Breast epithelium (tissue), 4 donors: ENCODE data around the gene MAMDC4. TPM values are rescaled to one million over a fixed set of nuclear protein-coding genes. Genes with fewer than 3 reads are reported as not detected.
A peak's percentile ranks its signal among the peaks of the same experiment; 100 is the strongest.

Experiments used
- DNase-seq, 2 donors: peaks; one replicate each; pipeline ENCODE4 v3.0.0-alpha.2; 2019; ENCODE audit warnings: low spot score in 2 of 2
- H3K27ac ChIP-seq, 2 donors: fragments of 200-600 bp; sonication (generic) in 1 of 2; one replicate each; pipeline ENCODE4 v1.5.1; 2016 to 2019; ENCODE audit warnings: mild to moderate bottlenecking in 1 of 2
- H3K27me3 ChIP-seq, 2 donors: fragments of 200-600 bp; sonication (generic) in 1 of 2; one replicate each; pipeline versions ENCODE4 v1.5.1 to v1.6.0; 2017 to 2019; ENCODE audit warnings: control low read depth in 1 of 2, mild to moderate bottlenecking in 1 of 2
- H3K36me3 ChIP-seq: fragments of 200-600 bp; one replicate; pipeline ENCODE4 v1.5.1; 2019
- H3K4me1 ChIP-seq, 2 donors: fragments of 200-600 bp; sonication (generic); one replicate each; pipeline ENCODE4 v1.5.1; 2016 to 2019; ENCODE audit warnings: control low read depth in 1 of 2
- H3K4me3 ChIP-seq, 3 donors: fragments of 200-600 bp; sonication (generic); 1 replicate in 2 of 3; 2 replicates in 1 of 3; pipeline ENCODE4 v1.5.1; 2016 to 2019; ENCODE audit warnings: mild to moderate bottlenecking in 3 of 3, moderate library complexity in 2 of 3
- H3K9me3 ChIP-seq, 2 donors: fragments of 200-600 bp; sonication (generic) in 1 of 2; one replicate each; pipeline ENCODE4 v1.5.1; 2016 to 2019; ENCODE audit warnings: control low read depth in 1 of 2
- POLR2A ChIP-seq: fragments of 450-650 bp; IDR thresholded peaks from one replicate; pipeline ENCODE4 v1.6.1; 2016; ENCODE audit warnings: antibody characterized with exemption, mild to moderate bottlenecking, moderate library complexity
- POLR2AphosphoS5 ChIP-seq, 3 donors: sonication (generic); formaldehyde crosslinking; IDR thresholded peaks; one replicate each; pipeline ENCODE4 v1.6.1; 2017; ENCODE audit warnings: antibody characterized with exemption in 3 of 3
- intact Hi-C: fragments of 100-400 bp; cut with DNase I; formaldehyde crosslinking; loops from one replicate; pipeline ENCODE4 v1.15.1; 2023; ENCODE audit warnings: low total_unique reads
- total RNA-seq, 3 donors: library from RNA; depleted of rRNA; stranded (reverse); fragments of >200 nt; gene quantifications; one replicate each; pipeline ENCODE4 v1.1.0, GENCODE V29; 2016
- TF ChIP-seq, protein P1 (sequence below), 3 donors: fragments of 450-650 bp; IDR thresholded peaks; one replicate each; pipeline ENCODE4 v1.5.1; 2016 to 2017; ENCODE audit warnings: antibody characterized with exemption in 3 of 3, mild to moderate bottlenecking in 3 of 3, moderate library complexity in 3 of 3

MAMDC4 gene
- total RNA-seq, 3 donors from 2014 or later, result 0.64 to 5.6 (median 3.4) TPM

DNA sequence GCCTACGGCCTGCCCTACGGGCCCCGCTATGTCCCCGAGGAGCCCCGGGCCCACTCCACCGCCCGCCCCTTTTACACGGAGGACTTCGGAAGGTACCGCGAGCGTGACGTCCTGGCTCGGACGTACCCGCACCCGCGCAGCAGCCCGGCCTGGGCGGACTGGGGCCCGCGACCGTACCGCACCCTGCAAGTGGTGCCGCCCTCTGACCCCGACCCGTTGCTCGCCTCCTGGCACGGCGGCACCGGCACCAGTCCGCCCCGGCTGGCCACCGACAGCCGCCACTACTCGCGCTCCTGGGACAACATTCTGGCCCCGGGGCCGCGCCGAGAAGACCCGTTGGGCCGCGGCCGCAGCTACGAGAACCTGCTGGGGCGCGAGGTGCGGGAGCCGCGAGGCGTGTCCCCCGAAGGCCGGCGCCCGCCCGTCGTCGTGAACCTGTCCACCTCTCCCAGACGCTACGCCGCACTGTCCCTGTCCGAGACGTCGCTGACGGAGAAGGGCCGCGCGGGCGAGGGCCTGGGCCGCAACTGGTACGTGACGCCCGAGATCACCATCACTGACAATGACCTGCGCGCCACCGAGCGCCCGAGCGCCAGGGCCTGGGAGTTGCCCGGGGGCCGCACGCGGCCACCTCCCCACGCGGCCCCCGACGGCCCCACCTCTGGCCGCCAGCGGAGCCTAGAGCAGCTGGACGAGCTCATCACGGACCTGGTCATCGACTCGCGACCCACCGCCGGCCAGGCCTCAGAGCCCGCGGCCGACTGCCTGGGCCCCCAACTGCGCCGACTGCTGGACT, 6.5 kb upstream of the MAMDC4 start:
- peaks cover 15 to 37% of the 10 kb centered on the region in 2 donors for H3K27me3 ChIP-seq

DNA sequence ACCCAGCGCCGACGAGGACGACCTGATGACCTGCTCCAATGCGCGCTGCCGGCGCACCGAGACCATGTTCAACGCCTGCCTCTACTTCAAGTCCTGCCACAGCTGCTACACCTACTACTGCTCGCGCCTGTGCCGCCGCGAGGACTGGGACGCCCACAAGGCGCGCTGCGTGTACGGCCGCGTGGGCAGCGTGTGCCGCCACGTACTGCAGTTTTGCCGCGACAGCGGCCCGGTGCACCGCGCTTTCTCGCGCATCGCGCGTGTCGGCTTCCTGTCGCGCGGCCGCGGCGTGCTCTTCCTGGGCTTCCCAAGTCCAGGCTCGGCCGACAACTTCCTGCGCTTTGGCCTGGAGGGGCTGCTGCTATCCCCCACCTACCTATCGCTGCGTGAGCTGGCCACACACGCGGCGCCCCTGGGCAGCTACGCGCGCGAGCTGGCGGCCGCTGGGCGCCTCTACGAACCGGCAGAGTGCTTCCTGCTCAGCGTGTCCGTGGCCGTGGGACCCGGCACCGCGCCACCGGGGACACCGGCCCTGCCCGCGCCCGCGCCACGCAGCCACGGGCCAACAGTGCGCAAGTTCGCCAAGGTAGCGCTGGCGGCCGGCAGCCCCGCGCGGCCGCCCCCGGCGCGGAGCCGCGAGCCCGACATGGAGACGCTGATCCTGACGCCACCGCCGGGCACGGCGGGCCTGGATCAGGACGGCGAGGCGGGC, 5.6 kb upstream of the MAMDC4 start:
- DNase-seq, result no peak
- Histone ChIP-seq H3K4me3 (peak overlapping the region; percentile 70 to 91 (median 78)), H3K27ac (no peak overlapping the region), H3K36me3 (no peaks in the 10 kb centered on the region), H3K9me3 (no peaks in the 10 kb centered on the region), H3K27me3 (peaks cover 15 to 37% of the 10 kb centered on the region in 2 donors), H3K4me1 (peaks cover 9 to 28% of the 10 kb centered on the region in 2 donors)
- TF ChIP-seq, protein P1, sequence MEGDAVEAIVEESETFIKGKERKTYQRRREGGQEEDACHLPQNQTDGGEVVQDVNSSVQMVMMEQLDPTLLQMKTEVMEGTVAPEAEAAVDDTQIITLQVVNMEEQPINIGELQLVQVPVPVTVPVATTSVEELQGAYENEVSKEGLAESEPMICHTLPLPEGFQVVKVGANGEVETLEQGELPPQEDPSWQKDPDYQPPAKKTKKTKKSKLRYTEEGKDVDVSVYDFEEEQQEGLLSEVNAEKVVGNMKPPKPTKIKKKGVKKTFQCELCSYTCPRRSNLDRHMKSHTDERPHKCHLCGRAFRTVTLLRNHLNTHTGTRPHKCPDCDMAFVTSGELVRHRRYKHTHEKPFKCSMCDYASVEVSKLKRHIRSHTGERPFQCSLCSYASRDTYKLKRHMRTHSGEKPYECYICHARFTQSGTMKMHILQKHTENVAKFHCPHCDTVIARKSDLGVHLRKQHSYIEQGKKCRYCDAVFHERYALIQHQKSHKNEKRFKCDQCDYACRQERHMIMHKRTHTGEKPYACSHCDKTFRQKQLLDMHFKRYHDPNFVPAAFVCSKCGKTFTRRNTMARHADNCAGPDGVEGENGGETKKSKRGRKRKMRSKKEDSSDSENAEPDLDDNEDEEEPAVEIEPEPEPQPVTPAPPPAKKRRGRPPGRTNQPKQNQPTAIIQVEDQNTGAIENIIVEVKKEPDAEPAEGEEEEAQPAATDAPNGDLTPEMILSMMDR (IDR thresholded peaks at IDR 0.05), result no peak
- no peak for TF ChIP-seq POLR2A
- TF ChIP-seq POLR2AphosphoS5 (IDR thresholded peaks at IDR 0.05), result no peak
- intact Hi-C loops, result no loop called here

More for the DNA sequence above, 6.5 kb upstream of the MAMDC4 start:
- Histone ChIP-seq H3K36me3 (no peaks in the 10 kb centered on the region), H3K4me1 (peaks cover 9 to 28% of the 10 kb centered on the region in 2 donors), H3K9me3 (no peaks in the 10 kb centered on the region), H3K4me3 (peak overlapping the region in 1 of 3 donors; percentile 91), H3K27ac (no peak overlapping the region)
- intact Hi-C loops, result no loop called here
- no peak for DNase-seq
- TF ChIP-seq POLR2AphosphoS5 (IDR thresholded peaks at IDR 0.05) (no peak), POLR2A (no peak)

DNA sequence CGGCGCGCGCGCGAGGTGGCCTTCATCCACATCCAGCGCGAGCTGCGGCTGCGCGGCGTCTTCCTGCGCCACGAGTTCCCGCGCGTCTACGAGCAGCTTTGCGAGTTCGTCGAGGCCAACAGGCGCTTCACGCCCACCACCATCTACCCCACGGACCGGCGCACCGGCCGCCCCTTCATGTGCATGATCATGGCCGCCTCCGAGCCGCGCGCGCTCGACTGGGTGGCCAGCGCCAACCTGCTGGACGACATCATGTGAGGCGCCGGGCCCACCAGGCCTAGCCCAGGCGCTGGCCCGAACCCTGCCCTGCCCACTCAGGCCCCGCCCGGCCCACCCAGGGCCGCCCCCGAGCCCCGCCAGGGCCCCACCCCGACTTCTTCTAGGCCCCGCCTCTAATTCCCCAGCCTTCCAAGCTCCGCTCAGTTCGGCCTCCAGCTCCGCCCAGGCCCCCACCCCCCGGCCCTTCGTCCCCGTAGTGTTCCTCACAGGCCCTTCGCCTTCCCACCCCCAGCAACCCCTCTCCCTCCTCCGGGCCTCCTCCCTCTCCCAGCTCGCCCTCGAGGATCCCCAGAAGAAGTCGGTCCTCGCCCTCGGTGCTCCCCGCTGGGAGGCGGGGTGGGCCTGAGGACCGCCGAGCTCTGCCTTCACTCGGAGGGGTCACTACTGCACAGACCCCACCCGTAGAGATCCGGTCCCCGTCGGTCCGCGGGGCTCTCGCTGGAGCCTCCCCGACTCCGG, 4.9 kb upstream of the MAMDC4 start:
- Histone ChIP-seq H3K36me3 (no peaks in the 10 kb centered on the region), H3K9me3 (no peaks in the 10 kb centered on the region), H3K4me1 (peaks cover 9 to 28% of the 10 kb centered on the region in 2 donors), H3K4me3 (peak overlapping the region; percentile 70 to 91 (median 78)), H3K27ac (peak overlapping the region in 1 of 2 donors; percentile 95), H3K27me3 (peaks cover 15 to 37% of the 10 kb centered on the region in 2 donors)
- intact Hi-C loops, result no loop called here
- no peak for DNase-seq
- TF ChIP-seq, protein P1 (IDR thresholded peaks at IDR 0.05), result no peak
- TF ChIP-seq POLR2A (no peak), POLR2AphosphoS5 (IDR thresholded peaks at IDR 0.05) (no peak)

DNA sequence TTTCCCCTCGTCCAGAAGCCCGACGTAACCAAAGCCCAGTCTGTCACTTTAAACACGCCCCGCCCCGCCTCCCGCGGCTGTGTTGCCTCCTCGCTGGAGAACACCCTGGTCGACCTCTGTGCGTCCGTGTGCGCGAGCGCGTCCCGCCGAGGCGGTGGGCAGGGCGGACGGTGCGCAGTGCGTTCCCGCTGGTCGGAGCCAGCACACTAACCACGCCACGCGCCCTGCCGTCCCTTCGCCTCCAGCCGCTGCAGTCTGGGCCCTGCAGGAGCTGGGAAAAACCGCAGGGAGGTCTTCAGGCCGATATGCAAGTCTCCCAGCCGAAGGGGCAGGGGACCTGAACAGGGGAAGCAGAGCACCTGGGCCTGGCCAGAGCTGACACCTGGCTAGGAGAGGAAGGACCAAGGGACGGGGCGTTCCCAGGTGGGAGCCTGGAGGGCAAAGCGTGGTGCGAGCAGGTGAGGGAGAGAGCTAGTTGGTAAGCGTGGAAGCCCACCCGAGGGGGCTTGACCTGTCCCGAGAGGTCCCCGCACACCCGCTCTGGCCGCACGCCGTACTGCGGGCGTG, 4.2 kb upstream of the MAMDC4 start:
- no peaks in the 10 kb centered on the region for H3K9me3 ChIP-seq
- peak overlapping the region; percentile 70 to 91 (median 78) for H3K4me3 ChIP-seq
- peaks cover 15 to 37% of the 10 kb centered on the region in 2 donors for H3K27me3 ChIP-seq
- no peaks in the 10 kb centered on the region for H3K36me3 ChIP-seq
- intact Hi-C loops, result no loop called here
- H3K4me1 ChIP-seq, result peaks cover 9 to 28% of the 10 kb centered on the region in 2 donors
- DNase-seq, result peak; percentile 59 to 77
- TF ChIP-seq POLR2AphosphoS5 (IDR thresholded peaks at IDR 0.05) (peak in 2 of 3 donors; percentile 4 to 12), POLR2A (no peak)
- peak overlapping the region; percentile 78 to 95 for H3K27ac ChIP-seq

DNA sequence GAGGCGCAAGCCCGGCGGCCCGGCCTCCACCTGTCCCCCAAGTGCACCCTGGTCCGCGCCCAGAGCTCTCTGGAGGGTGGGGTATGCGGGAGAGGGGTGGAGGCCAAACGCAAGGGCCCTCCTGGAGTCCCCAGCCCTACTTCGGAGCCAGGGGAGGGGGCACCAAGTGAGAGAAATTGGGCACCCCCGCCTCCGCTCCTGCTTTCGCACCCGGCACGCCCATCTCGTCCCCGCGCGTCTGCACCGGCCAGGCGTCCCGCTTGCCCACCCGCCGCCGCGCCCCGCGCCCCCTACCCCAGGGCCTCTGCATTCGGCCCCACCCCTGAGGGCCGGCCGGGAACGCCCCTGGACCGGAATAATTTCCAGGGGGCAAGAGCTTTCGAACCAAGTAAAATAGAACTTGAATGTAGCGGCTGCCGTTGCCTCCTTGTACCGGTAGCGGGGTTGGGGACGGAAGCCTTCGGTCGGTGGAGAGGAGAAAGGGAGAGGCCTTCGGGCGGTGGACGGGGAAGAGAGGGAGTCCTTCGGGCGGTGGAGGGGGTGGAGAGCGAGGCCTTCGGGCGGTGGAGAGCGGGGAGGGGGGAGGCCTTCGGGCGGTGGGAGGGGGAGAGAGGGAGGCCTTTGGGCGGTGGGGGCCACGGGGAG, 3.6 kb upstream of the MAMDC4 start:
- no peaks in the 10 kb centered on the region for H3K9me3 ChIP-seq
- intact Hi-C loops, result no loop called here
- peaks cover 15 to 32% of the 10 kb centered on the region in 2 donors for H3K27me3 ChIP-seq

More for the DNA sequence above, 3.6 kb upstream of the MAMDC4 start:
- peaks cover 9 to 28% of the 10 kb centered on the region in 2 donors for H3K4me1 ChIP-seq
- TF ChIP-seq, protein P1 (IDR thresholded peaks at IDR 0.05), result no peak
- TF ChIP-seq POLR2AphosphoS5 (IDR thresholded peaks at IDR 0.05) (no peak), POLR2A (no peak)
- H3K36me3 ChIP-seq, result no peaks in the 10 kb centered on the region
- peak overlapping the region; percentile 78 to 95 for H3K27ac ChIP-seq
- no peak for DNase-seq
- H3K4me3 ChIP-seq, result peak overlapping the region; percentile 70 to 91 (median 78)
